Mesendoderm (in vitro differentiated cells): ENCODE data around the gene BEX2.
A peak's percentile ranks its signal among the peaks of the same experiment; 100 is the strongest.

Experiments used
- DNase-seq: peaks from one replicate; pipeline ENCODE4 v3.0.0; 2013
- H2AK5ac ChIP-seq: 2 replicates; pipeline ENCODE4 v1.6.1; 2013; ENCODE audit warnings: low read length, inconsistent platforms
- H2BK120ac ChIP-seq: 2 replicates; pipeline ENCODE4 v1.6.1; 2013; ENCODE audit warnings: low read depth, mild to moderate bottlenecking, low read length, moderate library complexity, mixed read lengths
- H2BK15ac ChIP-seq: replicated peaks from 2 replicates; pipeline ENCODE4 v1.6.1; 2013; ENCODE audit warnings: low read depth, mild to moderate bottlenecking, moderate library complexity
- H2BK5ac ChIP-seq: 2 replicates; pipeline ENCODE4 v1.6.1; 2013; ENCODE audit warnings: low read length, inconsistent platforms
- H3K18ac ChIP-seq: 2 replicates; pipeline ENCODE4 v1.6.1; 2013; ENCODE audit warnings: mild to moderate bottlenecking, low read length, mixed read lengths
- H3K23ac ChIP-seq: one replicate; pipeline ENCODE4 v1.6.1; 2013; ENCODE audit warnings: low read length
- H3K27ac ChIP-seq: 2 replicates; pipeline ENCODE4 v1.5.1; 2013; ENCODE audit warnings: low read depth, mild to moderate bottlenecking, inconsistent platforms, low read length, moderate library complexity
- H3K27me3 ChIP-seq: 2 replicates; pipeline ENCODE4 v1.6.1; 2013; ENCODE audit warnings: low read length, control low read depth, mild to moderate bottlenecking, inconsistent platforms; ENCODE audit not compliant: insufficient read depth, poor library complexity
- H3K36me3 ChIP-seq: 2 replicates; pipeline ENCODE4 v1.6.1; 2013; ENCODE audit warnings: low read length, inconsistent platforms; ENCODE audit not compliant: control insufficient read depth, insufficient read depth
- H3K4ac ChIP-seq: one replicate; pipeline ENCODE4 v1.6.1; 2013; ENCODE audit warnings: low read depth, mild to moderate bottlenecking, low read length, moderate library complexity
- H3K4me1 ChIP-seq: 2 replicates; pipeline ENCODE4 v1.6.1; 2013; ENCODE audit warnings: low read depth, low read length, inconsistent platforms; ENCODE audit not compliant: control insufficient read depth
- H3K4me2 ChIP-seq: 2 replicates; pipeline ENCODE4 v1.6.1; 2013; ENCODE audit warnings: low read length
- H3K4me3 ChIP-seq: 2 replicates; pipeline ENCODE4 v1.5.1; 2013; ENCODE audit warnings: mild to moderate bottlenecking, low read length
- H3K56ac ChIP-seq: one replicate; pipeline ENCODE4 v1.6.1; 2013; ENCODE audit warnings: low read length
- H3K79me1 ChIP-seq: 2 replicates; pipeline ENCODE4 v1.6.1; 2013; ENCODE audit warnings: low read length, inconsistent platforms
- H3K79me2 ChIP-seq: 2 replicates; pipeline ENCODE4 v1.6.1; 2013; ENCODE audit warnings: mild to moderate bottlenecking, low read length; ENCODE audit not compliant: control insufficient read depth, insufficient read depth
- H3K9ac ChIP-seq: 2 replicates; pipeline ENCODE4 v1.6.1; 2013; ENCODE audit warnings: low read length, inconsistent platforms
- H4K5ac ChIP-seq: one replicate; pipeline ENCODE4 v1.6.1; 2013; ENCODE audit warnings: low read length
- H4K8ac ChIP-seq: one replicate; pipeline ENCODE4 v1.6.1; 2013; ENCODE audit warnings: low read depth, mild to moderate bottlenecking, control low read depth, low read length, moderate library complexity
- WGBS: extraction: QIAGEN DNeasy Blood & Tissue Kit; methylation state at CpG from one replicate; pipeline ENCODE4 v1.1.7; 2013; ENCODE audit warnings: low lambda C conversion rate, missing lambda C conversion rate; ENCODE audit not compliant: insufficient coverage; ENCODE audit errors: extremely low coverage; 5-methylcytosine and 5-hydroxymethylcytosine counted together

The BEX2 gene

DNA sequence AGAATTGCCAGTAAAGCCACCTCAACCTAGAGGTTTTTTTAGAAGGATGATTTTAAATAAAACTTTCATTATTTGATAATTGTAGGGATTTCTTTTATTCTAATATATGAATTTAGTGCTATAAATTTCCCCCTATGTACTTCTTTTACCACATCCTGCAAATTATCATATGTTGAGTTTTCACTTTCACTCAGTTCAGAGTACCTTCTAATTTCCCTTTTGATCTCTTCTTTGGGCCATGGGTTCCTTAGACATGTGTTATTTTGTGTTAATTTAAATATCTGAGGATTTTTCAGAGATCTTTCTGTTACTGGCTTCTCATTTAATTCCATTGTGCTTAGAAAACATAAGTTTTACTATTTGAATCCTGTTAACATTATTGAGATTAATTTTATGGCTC lies 6.1 kb downstream of the BEX2 start:
- Histone ChIP-seq H3K4me3 (no peak overlapping the region), H3K79me1 (no peaks in the 10 kb centered on the region), H2BK15ac (no peak overlapping the region), H3K56ac (no peak overlapping the region), H3K9ac (no peak overlapping the region), H2BK5ac (no peak overlapping the region), H2AK5ac (no peak overlapping the region), H3K27ac (no peak overlapping the region), H3K23ac (no peak overlapping the region), H3K27me3 (no peaks in the 10 kb centered on the region), H3K79me2 (no peaks in the 10 kb centered on the region), H4K5ac (no peak overlapping the region), H2BK120ac (no peak overlapping the region), H3K36me3 (no peaks in the 10 kb centered on the region), H4K8ac (no peak overlapping the region), H3K18ac (no peak overlapping the region), H3K4me2 (no peak overlapping the region), H3K4me1 (no peaks in the 10 kb centered on the region), H3K4ac (no peak overlapping the region)
- DNase-seq, result no peak

GRCh38 chrX:103293118-103293517 lies 17.7 kb downstream of the BEX2 start:
- H3K4ac ChIP-seq, result no peak overlapping the region

DNA sequence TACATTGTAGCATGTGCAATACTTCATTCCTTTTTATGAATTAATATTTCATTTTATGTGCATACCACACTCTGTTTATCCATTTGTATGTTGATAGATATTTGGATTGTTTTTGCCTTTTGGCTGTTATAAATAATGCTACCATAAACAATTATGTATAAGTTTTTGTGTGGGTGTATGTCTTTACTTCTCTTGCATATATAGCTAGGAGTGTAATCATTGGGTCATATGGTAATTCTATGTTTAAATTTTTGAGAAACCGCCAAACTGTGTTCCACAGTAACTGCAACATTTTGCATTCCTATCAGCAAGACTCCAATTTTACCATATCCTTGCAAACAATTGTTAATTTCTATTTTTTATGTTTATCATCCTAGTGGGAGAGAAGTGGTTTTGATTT lies 31.2 kb downstream of the BEX2 start:
- no peak overlapping the region for H3K27ac ChIP-seq

More at GRCh38 chrX:103293118-103293517, 17.7 kb downstream of the BEX2 start:
- Histone ChIP-seq H3K56ac (no peak overlapping the region), H2BK5ac (no peak overlapping the region), H3K9ac (no peak overlapping the region), H3K4me1 (no peaks in the 10 kb centered on the region), H3K4me2 (no peak overlapping the region), H3K23ac (no peak overlapping the region), H2AK5ac (no peak overlapping the region), H3K27me3 (no peaks in the 10 kb centered on the region), H3K4me3 (no peak overlapping the region), H4K8ac (no peak overlapping the region), H3K18ac (no peak overlapping the region), H2BK15ac (no peak overlapping the region), H3K79me2 (no peaks in the 10 kb centered on the region), H3K36me3 (no peaks in the 10 kb centered on the region), H3K79me1 (no peaks in the 10 kb centered on the region), H2BK120ac (no peak overlapping the region), H4K5ac (no peak overlapping the region), H3K27ac (no peak overlapping the region)
- DNase-seq, result no peak
- WGBS, result no CpG with 5 or more reads among the region's 2 CpGs

GRCh38 chrX:103276581-103277002 lies 34.2 kb downstream of the BEX2 start, which contains the start of gene TCEAL5:
Gene TCEAL5, minus strand, starts transcription at chrX:103276750. Its CDS starts 2,187 bp downstream, at chrX:103274563.
- H2BK5ac ChIP-seq, result no peak within 1 kb of the TSS
- H3K56ac ChIP-seq, result peak within 1 kb of the TSS; percentile 42
- H3K27me3 ChIP-seq, result no peaks in the 10 kb centered on the region
- DNase-seq, result no peak
- H4K8ac ChIP-seq, result no peak within 1 kb of the TSS
- H2BK120ac ChIP-seq, result no peak within 1 kb of the TSS
- no peak within 1 kb of the TSS for H3K4ac ChIP-seq
- H3K4me3 ChIP-seq, result no peak within 1 kb of the TSS
- H3K4me2 ChIP-seq, result peak within 1 kb of the TSS; percentile 18
- no peak within 1 kb of the TSS for H3K18ac ChIP-seq
- H2AK5ac ChIP-seq, result no peak within 1 kb of the TSS
- H3K79me2 ChIP-seq, result no peaks in the 10 kb centered on the region
- WGBS, result no CpG with 5 or more reads among the region's 17 CpGs
- H3K36me3 ChIP-seq, result no peaks in the 10 kb centered on the region
- H2BK15ac ChIP-seq, result no peak within 1 kb of the TSS
- no peak within 1 kb of the TSS for H3K9ac ChIP-seq
- no peaks in the 10 kb centered on the region for H3K79me1 ChIP-seq
- no peaks in the 10 kb centered on the region for H3K4me1 ChIP-seq
- H3K27ac ChIP-seq, result no peak within 1 kb of the TSS
- H4K5ac ChIP-seq, result no peak within 1 kb of the TSS
- no peak within 1 kb of the TSS for H3K23ac ChIP-seq

More for the DNA sequence above, 31.2 kb downstream of the BEX2 start:
- Histone ChIP-seq H3K23ac (no peak overlapping the region), H3K4ac (no peak overlapping the region), H2BK5ac (no peak overlapping the region), H4K8ac (no peak overlapping the region), H3K56ac (no peak overlapping the region), H4K5ac (no peak overlapping the region), H3K9ac (no peak overlapping the region), H3K18ac (no peak overlapping the region), H2BK120ac (no peak overlapping the region), H3K27me3 (no peaks in the 10 kb centered on the region), H2AK5ac (no peak overlapping the region), H3K4me2 (no peak overlapping the region), H2BK15ac (no peak overlapping the region), H3K4me3 (no peak overlapping the region), H3K4me1 (no peaks in the 10 kb centered on the region), H3K79me2 (no peaks in the 10 kb centered on the region), H3K79me1 (no peaks in the 10 kb centered on the region), H3K36me3 (no peaks in the 10 kb centered on the region)
- no CpG with 5 or more reads among the region's 1 CpG for WGBS
- no peak for DNase-seq

GRCh38 chrX:103275947-103276567 lies 34.7 kb downstream of the BEX2 start:
- no CpG with 5 or more reads among the region's 23 CpGs for WGBS
- Histone ChIP-seq H3K79me2 (no peaks in the 10 kb centered on the region), H3K4me1 (no peaks in the 10 kb centered on the region), H3K4me3 (no peak overlapping the region), H3K27ac (no peak overlapping the region), H3K36me3 (no peaks in the 10 kb centered on the region), H2AK5ac (no peak overlapping the region), H4K5ac (no peak overlapping the region), H4K8ac (no peak overlapping the region), H3K9ac (no peak overlapping the region), H3K4ac (no peak overlapping the region), H2BK5ac (no peak overlapping the region), H2BK15ac (no peak overlapping the region), H3K27me3 (no peaks in the 10 kb centered on the region), H3K23ac (no peak overlapping the region), H3K4me2 (peak overlapping the region; percentile 18), H3K56ac (no peak overlapping the region), H3K79me1 (no peaks in the 10 kb centered on the region), H3K18ac (no peak overlapping the region), H2BK120ac (no peak overlapping the region)
- no peak for DNase-seq

DNA sequence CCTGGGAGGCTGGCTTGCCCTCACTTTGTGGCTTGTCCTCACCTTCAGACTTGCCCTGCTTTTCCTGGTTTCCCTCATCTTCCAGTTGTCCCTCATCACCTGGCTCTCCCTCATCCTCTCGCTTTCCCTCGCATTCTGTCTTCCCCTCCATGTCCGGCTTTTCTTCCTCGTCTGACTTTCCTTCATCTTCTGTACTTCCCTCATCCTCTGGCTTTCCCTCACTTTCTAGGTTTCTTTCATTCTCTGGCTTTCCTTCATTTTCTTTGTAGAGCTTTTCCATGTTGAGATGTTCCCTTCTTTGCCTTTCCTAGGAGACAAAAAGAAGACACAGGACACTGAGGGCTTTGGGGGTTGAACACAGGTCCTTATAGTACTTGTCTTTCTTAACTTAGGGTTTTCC lies 36.5 kb downstream of the BEX2 start:
- Histone ChIP-seq H3K4me2 (no peak overlapping the region), H3K9ac (no peak overlapping the region), H3K36me3 (no peaks in the 10 kb centered on the region), H3K4ac (no peak overlapping the region), H2BK5ac (no peak overlapping the region), H3K27ac (no peak overlapping the region), H3K23ac (no peak overlapping the region), H3K79me2 (no peaks in the 10 kb centered on the region), H4K5ac (no peak overlapping the region), H3K79me1 (no peaks in the 10 kb centered on the region), H2BK120ac (no peak overlapping the region), H2AK5ac (no peak overlapping the region), H3K4me1 (no peaks in the 10 kb centered on the region), H3K4me3 (no peak overlapping the region), H3K27me3 (no peaks in the 10 kb centered on the region), H2BK15ac (no peak overlapping the region), H3K56ac (no peak overlapping the region), H3K18ac (no peak overlapping the region), H4K8ac (no peak overlapping the region)
- no CpG with 5 or more reads among the region's 4 CpGs for WGBS
- DNase-seq, result no peak
